ENCODE results near the gene CRIM1.

Gene CRIM1

DNA sequence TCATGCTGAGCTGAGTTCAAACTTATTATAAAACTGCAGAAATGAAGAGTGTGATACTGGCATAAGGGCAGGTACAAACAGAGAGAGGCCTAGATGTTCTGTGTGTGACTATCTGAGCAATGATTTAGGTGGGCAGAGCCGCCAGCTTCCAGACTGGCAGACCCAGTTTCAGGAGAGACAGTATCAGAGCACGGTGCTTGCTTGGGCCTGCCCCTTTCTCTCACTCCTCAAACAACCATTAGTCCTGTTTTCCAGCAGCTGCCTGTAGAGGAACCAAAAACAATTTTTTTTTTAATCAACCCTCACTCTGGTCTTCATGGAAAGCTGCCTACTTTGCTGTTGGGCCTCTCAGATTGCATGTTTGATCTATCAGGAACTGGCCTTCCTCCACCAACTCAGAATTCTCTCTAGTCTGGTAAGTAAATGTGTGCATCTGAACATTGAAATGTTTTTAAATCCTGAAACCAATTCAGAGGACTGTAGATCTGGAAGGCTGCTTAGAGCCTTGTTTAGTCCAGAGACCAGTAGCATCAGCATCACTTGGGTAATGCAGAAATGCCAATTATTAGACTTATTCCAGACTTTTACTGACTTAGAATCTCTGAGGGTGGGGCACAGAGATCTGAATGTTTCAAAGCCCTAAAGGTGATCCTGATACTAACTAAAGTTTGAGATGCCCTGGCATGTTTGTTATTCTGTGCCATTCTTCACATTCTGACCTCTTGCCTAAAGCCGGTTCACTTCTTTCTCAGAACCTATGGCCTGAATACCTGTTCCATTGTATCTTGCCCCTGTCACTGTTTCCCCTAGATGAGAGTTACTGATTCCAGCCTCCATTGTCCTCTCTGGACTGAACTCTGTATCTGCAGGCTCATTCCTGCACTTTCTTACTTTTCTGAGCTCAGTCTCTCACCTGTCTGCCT lies 24.8 kb upstream of the CRIM1 start:
- Histone ChIP-seq H3K27me3 (ENCODE audit: control insufficient read depth in 2 of 2, insufficient read depth in 2 of 2, low read length in 2 of 2) (peaks cover 0 to 4% of the 10 kb centered on the region in 2 donors), H3K36me3 (ENCODE audit: control insufficient read depth in 2 of 2, insufficient read depth in 2 of 2, low read length in 2 of 2) (no peaks in the 10 kb centered on the region), H3K4me3 (ENCODE audit: low read length in 2 of 2) (no peak overlapping the region), H3K4me1 (ENCODE audit: control insufficient read depth in 2 of 2, insufficient read depth in 2 of 2, low read length in 2 of 2) (no peaks in the 10 kb centered on the region), H3K9ac (ENCODE audit: low read depth in 1 of 2, low read length in 2 of 2) (no peak overlapping the region), H3K27ac (ENCODE audit: low read depth in 2 of 2, low read length in 2 of 2) (no peak overlapping the region), H3K9me3 (ENCODE audit: control insufficient read depth in 2 of 2, low read length in 2 of 2) (no peaks in the 10 kb centered on the region)

DNA sequence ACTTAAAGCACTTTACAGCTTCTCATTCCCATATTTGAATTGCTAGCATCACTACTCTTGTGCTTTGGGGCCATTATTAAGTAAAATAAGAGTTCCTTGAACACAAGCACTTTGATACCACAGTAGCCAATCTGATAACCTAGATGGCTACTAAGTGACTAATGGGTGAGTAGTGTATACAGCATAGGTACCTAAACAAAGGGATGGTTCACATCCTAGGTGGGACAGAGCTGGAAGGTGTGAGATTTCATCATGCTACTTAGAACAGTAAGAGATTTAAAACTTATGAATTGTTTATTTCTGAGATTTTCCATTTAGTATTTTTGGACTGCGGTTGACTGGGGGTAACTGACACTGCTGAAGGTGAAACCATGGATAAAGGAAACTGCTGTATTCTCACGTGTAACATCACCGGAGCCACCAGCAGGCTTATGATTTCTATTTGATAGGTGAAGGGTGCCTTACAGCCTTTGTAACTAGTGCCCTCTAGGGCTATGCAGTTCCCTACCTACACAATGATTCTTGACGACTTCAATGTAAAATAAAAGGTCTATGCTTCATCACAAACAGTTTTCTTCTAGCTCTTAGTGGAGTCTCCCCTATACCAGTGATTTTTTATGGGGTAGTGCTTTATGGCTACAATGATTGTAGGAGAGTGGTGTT lies 22.1 kb upstream of the CRIM1 start:
- H3K27ac ChIP-seq (ENCODE audit: low read depth in 2 of 2, low read length in 2 of 2), result no peak overlapping the region
- no peaks in the 10 kb centered on the region for H3K4me1 ChIP-seq (ENCODE audit: control insufficient read depth in 2 of 2, insufficient read depth in 2 of 2, low read length in 2 of 2)
- H3K36me3 ChIP-seq (ENCODE audit: control insufficient read depth in 2 of 2, insufficient read depth in 2 of 2, low read length in 2 of 2), result no peaks in the 10 kb centered on the region
- H3K27me3 ChIP-seq (ENCODE audit: control insufficient read depth in 2 of 2, insufficient read depth in 2 of 2, low read length in 2 of 2), result no peaks in the 10 kb centered on the region
- H3K9ac ChIP-seq (ENCODE audit: low read depth in 1 of 2, low read length in 2 of 2), result no peak overlapping the region
- H3K4me3 ChIP-seq (ENCODE audit: low read length in 2 of 2), result no peak overlapping the region
- no peaks in the 10 kb centered on the region for H3K9me3 ChIP-seq (ENCODE audit: control insufficient read depth in 2 of 2, low read length in 2 of 2)

DNA sequence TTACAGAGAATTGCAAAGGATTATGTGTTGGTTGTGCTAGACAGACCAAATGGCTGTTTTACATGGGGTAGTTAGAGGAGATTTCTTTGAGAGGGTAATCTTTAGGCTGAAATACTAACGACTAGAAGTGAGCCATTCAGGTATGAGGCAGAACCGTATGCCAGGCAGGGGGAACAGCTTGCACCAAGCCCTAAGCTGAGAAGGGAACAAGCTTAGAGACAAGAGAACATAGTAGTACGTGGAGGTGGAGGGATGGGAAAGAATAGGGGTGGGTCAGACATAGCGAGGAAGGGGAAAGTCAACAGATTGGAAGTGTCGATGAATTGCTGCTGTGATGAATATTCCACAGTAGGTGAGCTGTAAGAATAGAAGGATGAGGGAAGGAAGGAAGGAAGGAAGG lies 20.0 kb upstream of the CRIM1 start:
- no peak overlapping the region for H3K27ac ChIP-seq (ENCODE audit: low read depth in 2 of 2, low read length in 2 of 2)
- no peaks in the 10 kb centered on the region for H3K9me3 ChIP-seq (ENCODE audit: control insufficient read depth in 2 of 2, low read length in 2 of 2)
- no peaks in the 10 kb centered on the region for H3K4me1 ChIP-seq (ENCODE audit: control insufficient read depth in 2 of 2, insufficient read depth in 2 of 2, low read length in 2 of 2)
- no peak overlapping the region for H3K4me3 ChIP-seq (ENCODE audit: low read length in 2 of 2)
- H3K36me3 ChIP-seq (ENCODE audit: control insufficient read depth in 2 of 2, insufficient read depth in 2 of 2, low read length in 2 of 2), result no peaks in the 10 kb centered on the region
- H3K9ac ChIP-seq (ENCODE audit: low read depth in 1 of 2, low read length in 2 of 2), result no peak overlapping the region
- H3K27me3 ChIP-seq (ENCODE audit: control insufficient read depth in 2 of 2, insufficient read depth in 2 of 2, low read length in 2 of 2), result no peaks in the 10 kb centered on the region

DNA sequence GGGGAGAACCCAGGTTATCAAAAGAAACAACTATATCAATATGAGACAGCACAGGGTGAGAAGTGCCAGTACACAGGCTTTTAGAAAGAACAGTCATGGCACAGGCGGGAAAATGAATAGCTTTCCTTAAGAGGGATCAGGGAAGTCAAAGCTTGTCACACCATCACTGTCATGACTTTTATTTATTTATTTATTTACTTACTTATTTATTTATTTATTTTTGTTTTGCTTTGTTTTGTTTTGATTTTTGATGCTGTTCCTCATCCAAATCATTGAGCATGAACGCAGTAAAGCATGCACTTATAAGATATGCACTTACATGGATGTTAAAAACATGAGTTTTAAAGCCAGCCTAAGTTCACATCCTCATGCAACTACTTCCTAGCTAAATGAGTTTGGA lies 19.3 kb upstream of the CRIM1 start:
- no peaks in the 10 kb centered on the region for H3K36me3 ChIP-seq (ENCODE audit: control insufficient read depth in 2 of 2, insufficient read depth in 2 of 2, low read length in 2 of 2)
- no peaks in the 10 kb centered on the region for H3K27me3 ChIP-seq (ENCODE audit: control insufficient read depth in 2 of 2, insufficient read depth in 2 of 2, low read length in 2 of 2)

DNA sequence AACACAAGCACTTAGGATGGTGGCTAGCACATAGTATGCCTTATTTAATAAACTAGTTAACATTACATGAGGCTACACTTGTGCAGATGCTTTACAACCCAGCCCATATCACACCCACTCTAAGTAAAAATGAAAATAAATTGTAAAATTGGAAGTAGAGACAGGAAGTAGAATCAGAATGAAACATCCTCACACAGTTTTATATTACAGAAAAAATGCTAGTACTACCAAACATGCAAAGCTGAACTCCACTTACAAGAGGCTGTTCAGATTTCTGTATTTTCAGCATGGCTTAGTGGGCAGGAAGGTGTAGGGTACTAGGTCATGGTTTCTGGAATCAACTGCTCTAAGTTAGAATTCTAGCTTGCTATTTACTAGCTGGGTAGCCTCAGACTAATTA lies 18.2 kb upstream of the CRIM1 start:
- H3K9ac ChIP-seq (ENCODE audit: low read depth in 1 of 2, low read length in 2 of 2), result no peak overlapping the region
- H3K4me3 ChIP-seq (ENCODE audit: low read length in 2 of 2), result no peak overlapping the region
- no peaks in the 10 kb centered on the region for H3K36me3 ChIP-seq (ENCODE audit: control insufficient read depth in 2 of 2, insufficient read depth in 2 of 2, low read length in 2 of 2)

More for the DNA sequence above, 19.3 kb upstream of the CRIM1 start:
- Histone ChIP-seq H3K4me1 (ENCODE audit: control insufficient read depth in 2 of 2, insufficient read depth in 2 of 2, low read length in 2 of 2) (no peaks in the 10 kb centered on the region), H3K4me3 (ENCODE audit: low read length in 2 of 2) (no peak overlapping the region), H3K9me3 (ENCODE audit: control insufficient read depth in 2 of 2, low read length in 2 of 2) (no peaks in the 10 kb centered on the region), H3K9ac (ENCODE audit: low read depth in 1 of 2, low read length in 2 of 2) (no peak overlapping the region), H3K27ac (ENCODE audit: low read depth in 2 of 2, low read length in 2 of 2) (no peak overlapping the region)

DNA sequence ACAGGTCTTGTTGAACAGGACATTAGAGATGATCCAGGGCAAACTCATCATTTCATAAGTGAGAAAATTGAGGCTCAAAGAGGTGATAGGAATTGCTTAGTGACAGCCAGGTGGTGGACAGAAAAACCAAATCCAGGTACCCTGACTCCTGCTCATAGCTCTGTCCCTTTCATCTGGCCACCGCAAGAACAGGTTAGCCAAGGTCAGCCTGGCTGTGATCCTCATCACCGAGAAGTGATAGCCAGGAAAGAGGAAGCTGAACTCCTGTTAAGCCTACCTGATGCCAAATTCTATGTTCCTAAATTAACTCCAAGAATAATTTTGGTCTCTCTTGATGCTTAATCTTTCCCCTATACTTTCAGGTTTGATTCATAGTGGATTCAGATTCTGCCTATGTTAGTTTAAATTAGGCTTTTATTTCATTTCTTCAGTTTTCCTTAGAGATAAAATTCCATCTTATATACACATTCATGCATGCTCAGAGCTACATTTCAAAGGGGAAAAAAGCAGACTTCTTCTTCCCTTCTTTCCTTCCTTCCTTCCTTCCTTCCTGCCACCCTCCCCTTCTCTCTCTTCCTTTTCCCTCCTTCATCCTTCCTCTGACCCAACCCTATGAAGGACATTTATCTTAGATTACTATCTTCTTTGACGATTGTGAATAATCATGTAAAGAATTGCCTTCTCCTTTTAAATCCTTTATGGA lies 17.3 kb upstream of the CRIM1 start:
- Histone ChIP-seq H3K27ac (ENCODE audit: low read depth in 2 of 2, low read length in 2 of 2) (no peak overlapping the region), H3K9me3 (ENCODE audit: control insufficient read depth in 2 of 2, low read length in 2 of 2) (no peaks in the 10 kb centered on the region), H3K27me3 (ENCODE audit: control insufficient read depth in 2 of 2, insufficient read depth in 2 of 2, low read length in 2 of 2) (no peaks in the 10 kb centered on the region), H3K36me3 (ENCODE audit: control insufficient read depth in 2 of 2, insufficient read depth in 2 of 2, low read length in 2 of 2) (no peaks in the 10 kb centered on the region), H3K4me1 (ENCODE audit: control insufficient read depth in 2 of 2, insufficient read depth in 2 of 2, low read length in 2 of 2) (no peaks in the 10 kb centered on the region), H3K9ac (ENCODE audit: low read depth in 1 of 2, low read length in 2 of 2) (no peak overlapping the region), H3K4me3 (ENCODE audit: low read length in 2 of 2) (no peak overlapping the region)

More for the DNA sequence above, 18.2 kb upstream of the CRIM1 start:
- Histone ChIP-seq H3K27me3 (ENCODE audit: control insufficient read depth in 2 of 2, insufficient read depth in 2 of 2, low read length in 2 of 2) (no peaks in the 10 kb centered on the region), H3K4me1 (ENCODE audit: control insufficient read depth in 2 of 2, insufficient read depth in 2 of 2, low read length in 2 of 2) (no peaks in the 10 kb centered on the region), H3K9me3 (ENCODE audit: control insufficient read depth in 2 of 2, low read length in 2 of 2) (no peaks in the 10 kb centered on the region), H3K27ac (ENCODE audit: low read depth in 2 of 2, low read length in 2 of 2) (no peak overlapping the region)

DNA sequence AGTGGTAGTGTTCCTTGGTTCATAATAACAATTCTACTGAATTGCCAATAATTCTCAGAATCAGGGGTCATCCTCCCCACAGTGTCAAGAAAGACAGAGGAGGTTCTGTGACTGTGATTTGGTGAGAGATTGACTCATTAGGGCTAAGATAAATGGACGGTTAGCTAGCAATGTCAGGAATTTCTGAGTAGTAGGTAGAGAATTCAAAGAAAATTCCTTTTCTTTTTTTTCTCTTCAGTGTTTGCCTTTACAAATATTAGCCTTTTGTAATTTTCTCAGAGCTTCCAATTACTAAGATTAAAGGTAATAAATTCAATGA lies 16.8 kb upstream of the CRIM1 start:
- Histone ChIP-seq H3K36me3 (ENCODE audit: control insufficient read depth in 2 of 2, insufficient read depth in 2 of 2, low read length in 2 of 2) (no peaks in the 10 kb centered on the region), H3K9ac (ENCODE audit: low read depth in 1 of 2, low read length in 2 of 2) (no peak overlapping the region), H3K4me3 (ENCODE audit: low read length in 2 of 2) (no peak overlapping the region), H3K27me3 (ENCODE audit: control insufficient read depth in 2 of 2, insufficient read depth in 2 of 2, low read length in 2 of 2) (no peaks in the 10 kb centered on the region), H3K27ac (ENCODE audit: low read depth in 2 of 2, low read length in 2 of 2) (no peak overlapping the region), H3K9me3 (ENCODE audit: control insufficient read depth in 2 of 2, low read length in 2 of 2) (no peaks in the 10 kb centered on the region), H3K4me1 (ENCODE audit: control insufficient read depth in 2 of 2, insufficient read depth in 2 of 2, low read length in 2 of 2) (no peaks in the 10 kb centered on the region)

DNA sequence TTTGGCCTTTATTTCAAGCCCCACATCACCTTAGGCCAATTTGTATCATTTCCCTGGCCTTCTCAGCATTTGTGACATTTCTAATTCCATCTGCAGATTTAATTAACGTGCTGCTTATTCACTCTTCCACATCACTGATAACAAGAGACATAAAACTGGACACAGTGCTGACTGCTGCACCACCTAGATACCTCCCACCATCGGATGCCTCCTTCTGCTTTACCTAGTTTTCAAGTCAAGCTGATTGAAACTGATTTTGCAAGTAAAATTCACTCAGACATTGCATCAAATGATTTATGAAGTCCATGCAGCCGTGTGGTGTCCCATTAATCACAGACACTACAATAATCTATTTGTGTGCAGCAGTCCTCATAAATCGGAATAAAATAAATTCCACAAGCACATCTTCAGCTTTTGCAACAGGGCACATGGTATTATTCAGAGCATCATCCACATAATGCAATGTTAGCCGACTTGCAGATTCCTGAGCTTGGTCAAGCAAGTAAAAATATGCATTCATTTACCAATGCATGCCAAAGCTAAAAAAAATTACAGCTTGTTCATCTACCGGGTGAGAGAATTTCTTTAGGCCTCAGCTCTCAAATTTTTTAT lies 15.9 kb upstream of the CRIM1 start:
- no peaks in the 10 kb centered on the region for H3K9me3 ChIP-seq (ENCODE audit: control insufficient read depth in 2 of 2, low read length in 2 of 2)
- H3K27me3 ChIP-seq (ENCODE audit: control insufficient read depth in 2 of 2, insufficient read depth in 2 of 2, low read length in 2 of 2), result no peaks in the 10 kb centered on the region
- H3K36me3 ChIP-seq (ENCODE audit: control insufficient read depth in 2 of 2, insufficient read depth in 2 of 2, low read length in 2 of 2), result no peaks in the 10 kb centered on the region
- no peak overlapping the region for H3K4me3 ChIP-seq (ENCODE audit: low read length in 2 of 2)
- H3K27ac ChIP-seq (ENCODE audit: low read depth in 2 of 2, low read length in 2 of 2), result no peak overlapping the region
- H3K9ac ChIP-seq (ENCODE audit: low read depth in 1 of 2, low read length in 2 of 2), result no peak overlapping the region
- H3K4me1 ChIP-seq (ENCODE audit: control insufficient read depth in 2 of 2, insufficient read depth in 2 of 2, low read length in 2 of 2), result no peaks in the 10 kb centered on the region

DNA sequence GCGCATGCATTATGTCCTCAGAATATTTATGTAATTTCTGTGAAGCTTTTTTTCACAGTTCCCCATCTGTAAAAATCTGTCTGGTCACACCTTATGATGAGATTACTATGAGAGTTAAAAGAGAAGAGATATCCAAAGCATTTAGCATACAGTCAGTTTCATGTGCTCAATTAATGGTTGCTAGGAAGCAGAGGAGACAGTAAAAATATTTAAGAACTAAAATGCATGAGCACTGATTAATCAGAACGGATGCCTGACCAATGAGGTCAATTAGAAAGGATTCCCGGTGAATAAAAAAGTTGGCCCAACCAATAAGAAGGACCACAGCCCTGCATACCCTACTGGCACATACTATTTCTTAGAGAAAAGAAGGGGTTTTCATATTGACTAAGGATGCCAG lies 12.0 kb upstream of the CRIM1 start:
- Histone ChIP-seq H3K9ac (ENCODE audit: low read depth in 1 of 2, low read length in 2 of 2) (no peak overlapping the region), H3K9me3 (ENCODE audit: control insufficient read depth in 2 of 2, low read length in 2 of 2) (no peaks in the 10 kb centered on the region), H3K4me3 (ENCODE audit: low read length in 2 of 2) (no peak overlapping the region), H3K27me3 (ENCODE audit: control insufficient read depth in 2 of 2, insufficient read depth in 2 of 2, low read length in 2 of 2) (no peaks in the 10 kb centered on the region), H3K4me1 (ENCODE audit: control insufficient read depth in 2 of 2, insufficient read depth in 2 of 2, low read length in 2 of 2) (no peaks in the 10 kb centered on the region), H3K36me3 (ENCODE audit: control insufficient read depth in 2 of 2, insufficient read depth in 2 of 2, low read length in 2 of 2) (no peaks in the 10 kb centered on the region), H3K27ac (ENCODE audit: low read depth in 2 of 2, low read length in 2 of 2) (no peak overlapping the region)

DNA sequence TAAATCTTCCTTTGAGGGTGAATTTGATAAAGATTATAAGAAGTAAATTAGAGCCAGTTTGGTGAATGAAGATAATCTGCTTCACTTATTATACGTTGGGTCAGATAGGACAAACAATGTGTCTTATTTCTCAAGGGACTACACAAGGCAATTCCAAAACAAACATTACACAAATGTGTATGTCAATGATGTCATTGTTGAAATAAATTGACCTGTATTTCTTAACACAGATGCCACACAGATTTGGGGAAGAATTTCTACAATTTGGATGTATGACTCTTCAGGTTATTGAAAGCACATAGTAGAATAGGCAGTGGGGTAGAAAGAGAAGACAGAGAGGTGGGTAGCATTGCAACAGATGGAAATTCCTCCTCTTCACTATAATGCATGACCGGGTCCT lies 6.9 kb upstream of the CRIM1 start:
- no peaks in the 10 kb centered on the region for H3K27me3 ChIP-seq (ENCODE audit: control insufficient read depth in 2 of 2, insufficient read depth in 2 of 2, low read length in 2 of 2)
- H3K4me3 ChIP-seq (ENCODE audit: low read length in 2 of 2), result no peak overlapping the region
- no peak overlapping the region for H3K27ac ChIP-seq (ENCODE audit: low read depth in 2 of 2, low read length in 2 of 2)
- no peaks in the 10 kb centered on the region for H3K36me3 ChIP-seq (ENCODE audit: control insufficient read depth in 2 of 2, insufficient read depth in 2 of 2, low read length in 2 of 2)
- no peak overlapping the region for H3K9ac ChIP-seq (ENCODE audit: low read depth in 1 of 2, low read length in 2 of 2)
- no peaks in the 10 kb centered on the region for H3K9me3 ChIP-seq (ENCODE audit: control insufficient read depth in 2 of 2, low read length in 2 of 2)
- no peaks in the 10 kb centered on the region for H3K4me1 ChIP-seq (ENCODE audit: control insufficient read depth in 2 of 2, insufficient read depth in 2 of 2, low read length in 2 of 2)

Data from mucosa of rectum (tissue), 2 donors.